NCI-H69 (cell line): ENCODE data around the gene KRTAP10-12.
"Not testable (repeated sequence)": the region's sequence is repeated elsewhere in the genome, so short reads cannot be mapped to it uniquely, and the experiment has no call there.

ENCODE experiments used
- DNase-seq: peaks from one replicate; lab custom pipeline; 2025; lab: John Stamatoyannopoulos, UW

Gene KRTAP10-12

GRCh38 chr21:44697172-44697810 lies at the start of gene KRTAP10-12:
Gene KRTAP10-12 (plus strand): TSS chr21:44697172. CDS start chr21:44697202, 30 bp downstream.
- DNase-seq: peak; percentile 95

GRCh38 chr21:44647222-44647552 lies 49.8 kb upstream of the KRTAP10-12 start:
- peak; percentile 94 for DNase-seq

GRCh38 chr21:44648557-44649311 lies 48.2 kb upstream of the KRTAP10-12 start:
- DNase-seq: no peak

GRCh38 chr21:44649521-44650100 lies 47.4 kb upstream of the KRTAP10-12 start:
- DNase-seq: no peak

- no peak for DNase-seq
These were observed 46.6 kb upstream of the KRTAP10-12 start for GRCh38 chr21:44650265-44650972.

- no peak for DNase-seq
These were observed 45.8 kb upstream of the KRTAP10-12 start for GRCh38 chr21:44650973-44651675.

GRCh38 chr21:44653123-44653522 lies 43.8 kb upstream of the KRTAP10-12 start:
- peak; percentile 64 for DNase-seq

GRCh38 chr21:44653656-44654575 lies 43.1 kb upstream of the KRTAP10-12 start:
- peak; percentile 93 for DNase-seq

- no peak for DNase-seq
These were observed 42.3 kb upstream of the KRTAP10-12 start, which contains the start of gene KRTAP12-4 for GRCh38 chr21:44654576-44655175. Gene KRTAP12-4 (minus strand): TSS chr21:44654659. CDS start chr21:44654614, 45 bp downstream.

- no peak for DNase-seq
These were observed 40.1 kb upstream of the KRTAP10-12 start for GRCh38 chr21:44656868-44657267.

GRCh38 chr21:44657635-44658540 lies 39.1 kb upstream of the KRTAP10-12 start, which contains the start of gene KRTAP12-3:
Gene KRTAP12-3 (plus strand): TSS chr21:44657932. CDS start chr21:44657980, 48 bp downstream.
- DNase-seq: no peak

- DNase-seq: no peak
These were observed 38.4 kb upstream of the KRTAP10-12 start for GRCh38 chr21:44658541-44658910.

GRCh38 chr21:44658913-44659595 lies 37.9 kb upstream of the KRTAP10-12 start:
- DNase-seq: no peak

GRCh38 chr21:44661567-44661966 lies 35.4 kb upstream of the KRTAP10-12 start:
- DNase-seq: not testable (repeated sequence)

GRCh38 chr21:44664691-44665090 lies 32.3 kb upstream of the KRTAP10-12 start:
- DNase-seq: no peak

GRCh38 chr21:44666401-44667320 lies 30.3 kb upstream of the KRTAP10-12 start, which contains the start of gene KRTAP12-2:
Gene KRTAP12-2 (minus strand): TSS chr21:44666927. CDS start chr21:44666886, 41 bp downstream.
- DNase-seq: peak; percentile 96

GRCh38 chr21:44667612-44668011 lies 29.4 kb upstream of the KRTAP10-12 start:
- DNase-seq: no peak
